HEK293T (cell line): ENCODE data around the gene RGCC.

Experiments
- ARNT ChIP-seq: fragments of 450-650 bp; IDR thresholded peaks from 2 replicates; pipeline ENCODE4 v1.6.1; 2017; ENCODE audit warnings: mild to moderate bottlenecking
- BHLHE40 ChIP-seq: fragments of 450-650 bp; IDR thresholded peaks from 2 replicates; pipeline ENCODE4 v1.6.1; 2016; ENCODE audit warnings: mild to moderate bottlenecking, moderate library complexity, borderline replicate concordance
- FOXK2 ChIP-seq: fragments of 450-650 bp; IDR thresholded peaks from 2 replicates; pipeline ENCODE4 v1.6.1; 2016; ENCODE audit warnings: mild to moderate bottlenecking
- SP1 ChIP-seq: fragments of 450-650 bp; IDR thresholded peaks from 2 replicates; pipeline ENCODE4 v1.6.1; 2017

GRCh38 chr13:41506312-41506711 is 49.0 kb downstream of the RGCC start:
- TF ChIP-seq FOXK2, result no peak
- no peak for TF ChIP-seq BHLHE40
- TF ChIP-seq SP1, result no peak
- TF ChIP-seq ARNT, result no peak
